HG03103 (cell line): ENCODE measurements around the gene SNED1.

Experiments
- ATAC-seq: cut with Tn5 transposase; IDR thresholded peaks from one replicate; pipeline ENCODE4 v1.9.1; 2021; ENCODE audit warnings: low read depth; ENCODE audit not compliant: unreplicated experiment

The SNED1 gene

GRCh38 chr2:241003830-241004564, 5.6 kb downstream of the SNED1 start:
- ATAC-seq: no peak

GRCh38 chr2:241005569-241005968, 7.2 kb downstream of the SNED1 start:
- ATAC-seq: no peak

GRCh38 chr2:241006412-241006811, 8.0 kb downstream of the SNED1 start:
- ATAC-seq: no peak

- ATAC-seq: no peak
These were observed 8.7 kb downstream of the SNED1 start for GRCh38 chr2:241007111-241007510.

GRCh38 chr2:241007880-241008710, 9.7 kb downstream of the SNED1 start:
- no peak for ATAC-seq

GRCh38 chr2:241008711-241009121, 10.3 kb downstream of the SNED1 start:
- ATAC-seq: no peak

GRCh38 chr2:241009191-241009590, 10.8 kb downstream of the SNED1 start:
- ATAC-seq: no peak

- ATAC-seq: no peak
These were observed 11.4 kb downstream of the SNED1 start for GRCh38 chr2:241009601-241010530.

GRCh38 chr2:241010531-241011295, 12.3 kb downstream of the SNED1 start:
- ATAC-seq: no peak

- ATAC-seq: no peak
These were observed 12.8 kb downstream of the SNED1 start for GRCh38 chr2:241011296-241011600.

- no peak for ATAC-seq
These were observed 13.5 kb downstream of the SNED1 start for GRCh38 chr2:241011751-241012510.

- no peak for ATAC-seq
These were observed 15.8 kb downstream of the SNED1 start for GRCh38 chr2:241014224-241014623.

- ATAC-seq: no peak
These were observed 16.3 kb downstream of the SNED1 start for GRCh38 chr2:241014764-241015163.

- no peak for ATAC-seq
These were observed 17.0 kb downstream of the SNED1 start for GRCh38 chr2:241015439-241015838.

- ATAC-seq: no peak
These were observed 19.0 kb downstream of the SNED1 start for GRCh38 chr2:241017228-241017940.

- ATAC-seq: no peak
These were observed 19.9 kb downstream of the SNED1 start for GRCh38 chr2:241018051-241018891.

GRCh38 chr2:241019441-241020139, 21.2 kb downstream of the SNED1 start:
- no peak for ATAC-seq
